Endothelial cell of umbilical vein (primary cell): ENCODE results near the gene FRMD5. TPM values are rescaled to one million over a fixed set of nuclear protein-coding genes. Genes with fewer than 3 reads are reported as not detected.
"Not testable (repeated sequence)": the region's sequence is repeated elsewhere in the genome, so short reads cannot be mapped to it uniquely, and the experiment has no call there.

Source experiments
- BruUV-seq: library from RNA; stranded (reverse); fragments of 400-500 nt; replicated peaks from 2 replicates; lab custom pipeline; 2021; lab: Mats Ljungman, UMichigan
- CTCF ChIA-PET: fragments of 300-600, 350-600 bp; sonication (Branson Sonifier 250); formaldehyde crosslinking; loops from one replicate; lab custom pipeline; 2021; ENCODE audit warnings: antibody characterized with exemption, inconsistent platforms; lab: Charles Lee
- POLR2A ChIA-PET: fragments of 300-600, 350-600 bp; sonication (Branson Sonifier 250); formaldehyde crosslinking; loops from one replicate; lab custom pipeline; 2021; ENCODE audit warnings: antibody characterized with exemption, inconsistent platforms; lab: Charles Lee
- DNase-seq: peaks from one replicate; pipeline ENCODE4 v3.0.0-alpha.2; 2011; ENCODE audit warnings: low read depth, low spot score
- FAIRE-seq: peaks from 2 replicates; lab custom pipeline; 2011; peaks lifted over from hg19 to GRCh38; lab: Jason Lieb, UNC
- H2AFZ ChIP-seq: 2 replicates; pipeline ENCODE4 v1.6.0; 2012; ENCODE audit warnings: low read depth, low read length, control low read depth, inconsistent platforms
- H3K27ac ChIP-seq: 2 replicates; pipeline ENCODE4 v1.5.1; 2011; ENCODE audit warnings: low read depth, mild to moderate bottlenecking, control low read depth, low read length, moderate library complexity; ENCODE audit not compliant: insufficient read depth
- H3K27me3 ChIP-seq, 2 experiments: 2 replicates each; pipeline versions ENCODE4 v1.6.0 to v1.6.1; 2011; ENCODE audit warnings: low read length in 2 of 2, mixed read lengths in 1 of 2; ENCODE audit not compliant: control insufficient read depth in 2 of 2, insufficient read depth in 2 of 2
- H3K36me3 ChIP-seq, 2 experiments: 2 replicates in 1 of 2; 3 replicates in 1 of 2; pipeline ENCODE4 v1.5.1; 2011; ENCODE audit warnings: low read length in 2 of 2, mild to moderate bottlenecking in 1 of 2, moderate library complexity in 1 of 2; ENCODE audit not compliant: control insufficient read depth in 2 of 2, insufficient read depth in 2 of 2; ENCODE audit errors: extremely low read depth in 1 of 2
- H3K4me1 ChIP-seq: 3 replicates; pipeline ENCODE4 v1.5.1; 2011; ENCODE audit warnings: mild to moderate bottlenecking, low read length; ENCODE audit not compliant: control insufficient read depth, insufficient read depth; ENCODE audit errors: extremely low read depth
- H3K4me2 ChIP-seq: 2 replicates; pipeline ENCODE4 v1.6.1; 2011; ENCODE audit warnings: low read length, control low read depth, mixed read lengths; ENCODE audit not compliant: insufficient read depth
- H3K4me3 ChIP-seq, 3 experiments: fragments of 200-600 bp in 1 of 3; sonication (generic), shearing (Covaris generic) in 1 of 3; replicated peaks in 1 of 3; 2 replicates each; pipeline ENCODE4 v1.5.1; 2011 to 2016; ENCODE audit warnings: control low read depth in 3 of 3, low read length in 3 of 3, mild to moderate bottlenecking in 2 of 3, inconsistent platforms in 1 of 3, low read depth in 1 of 3, moderate library complexity in 1 of 3; ENCODE audit not compliant: insufficient read depth in 1 of 3
- H3K79me2 ChIP-seq: 2 replicates; pipeline ENCODE4 v1.6.0; 2012; ENCODE audit warnings: low read length, inconsistent platforms; ENCODE audit not compliant: control insufficient read depth, insufficient read depth
- H3K9ac ChIP-seq: replicated peaks from 2 replicates; pipeline ENCODE3; 2011; ENCODE audit warnings: low read length, control low read depth; ENCODE audit not compliant: insufficient read depth; ENCODE audit errors: extremely low read depth
- H3K9me1 ChIP-seq: replicated peaks from 3 replicates; pipeline ENCODE4 v1.6.0; 2011; ENCODE audit warnings: mild to moderate bottlenecking, low read length; ENCODE audit not compliant: control insufficient read depth, insufficient read depth; ENCODE audit errors: extremely low read depth
- H3K9me3 ChIP-seq: replicated peaks from 2 replicates; pipeline ENCODE4 v1.5.1; 2012; ENCODE audit warnings: low read length, inconsistent platforms; ENCODE audit not compliant: control insufficient read depth, insufficient read depth
- H4K20me1 ChIP-seq: replicated peaks from 2 replicates; pipeline ENCODE3; 2011; ENCODE audit warnings: mild to moderate bottlenecking, low read length; ENCODE audit not compliant: control insufficient read depth, insufficient read depth; ENCODE audit errors: extremely low read depth
- CTCF ChIP-seq, 2 donors: IDR thresholded peaks; 1 replicate in 1 of 2; 2 replicates in 1 of 2; pipeline ENCODE4 v1.5.1; 2011; ENCODE audit warnings: low read length in 2 of 2, mild to moderate bottlenecking in 2 of 2, moderate library complexity in 2 of 2, control low read depth in 1 of 2, inconsistent platforms in 1 of 2, low read depth in 1 of 2; ENCODE audit not compliant: insufficient read depth in 1 of 2; ENCODE audit errors: extremely low read depth in 1 of 2
- EZH2 ChIP-seq: IDR thresholded peaks from 2 replicates; pipeline ENCODE4 v1.6.1; 2012; ENCODE audit warnings: borderline replicate concordance, low read depth, mild to moderate bottlenecking, moderate library complexity, low read length, inconsistent platforms; ENCODE audit not compliant: severe bottlenecking
- FOS ChIP-seq: IDR thresholded peaks from 2 replicates; pipeline ENCODE4 v1.6.1; 2011; ENCODE audit warnings: mild to moderate bottlenecking, low read length, moderate library complexity, borderline replicate concordance; ENCODE audit not compliant: insufficient read depth
- GATA2 ChIP-seq: IDR thresholded peaks from 2 replicates; pipeline ENCODE4 v1.7.0; 2011; ENCODE audit warnings: low read depth, mild to moderate bottlenecking, moderate library complexity, mixed read lengths, low read length; ENCODE audit not compliant: insufficient read length, insufficient read depth
- JUN ChIP-seq: IDR thresholded peaks from 2 replicates; pipeline ENCODE4 v1.6.1; 2011; ENCODE audit warnings: borderline replicate concordance, low read depth; ENCODE audit not compliant: insufficient read length, insufficient read depth
- MAX ChIP-seq: IDR thresholded peaks from 2 replicates; pipeline ENCODE4 v1.6.1; 2011; ENCODE audit not compliant: insufficient read depth, insufficient read length
- MYC ChIP-seq: IDR thresholded peaks from one replicate; pipeline ENCODE4 v1.6.1; 2011; ENCODE audit warnings: mild to moderate bottlenecking, low read depth, low read length
- POLR2A ChIP-seq: IDR thresholded peaks from 2 replicates; pipeline ENCODE4 v1.6.1; 2012; ENCODE audit warnings: low read depth, mild to moderate bottlenecking, control low read depth, low read length
- POLR2AphosphoS5 ChIP-seq: IDR thresholded peaks from 2 replicates; pipeline ENCODE4 v1.6.1; 2012; ENCODE audit warnings: low read depth, mild to moderate bottlenecking, control low read depth, low read length, moderate library complexity; ENCODE audit not compliant: insufficient read depth
- dilution Hi-C: fragments of 300-500 bp; cut with MboI; formaldehyde crosslinking; loops from one replicate; pipeline ENCODE4 v1.15.0; 2019; ENCODE audit warnings: low sequenced_read_pairs; ENCODE audit not compliant: extremely low pct_ligation_motif_present
- intact Hi-C: fragments of 100-400 bp; cut with micrococcal nuclease; formaldehyde crosslinking; loops from one replicate; pipeline ENCODE4 v1.10.0; 2022
- polyA plus RNA-seq, 4 experiments: library from polyadenylated mRNA; depleted of rRNA in 3 of 4; stranded (reverse) in 3 of 4; unstranded in 1 of 4; fragments of >200 nt; gene quantifications; 2 replicates each; pipeline versions ENCODE4 v1.2.1 to v1.2.3, GENCODE V29; 2011 to 2012; ENCODE audit warnings: missing spikeins in 1 of 4
- total RNA-seq: library from RNA; stranded (reverse); gene quantifications from 2 replicates; pipeline ENCODE4 v1.2.3, GENCODE V29; 2021

The FRMD5 gene
- total and polyA plus RNA-seq, 2 donors (not counting 3 experiments of a cell fraction or from before 2014, with no cell fraction given), result 16.7 to 20.2 TPM

GRCh38 chr15:43845421-43845820 is 349.6 kb downstream of the FRMD5 start:
- H3K27me3 ChIP-seq, result no peaks in the 10 kb centered on the region
- H3K9ac ChIP-seq, result no peak overlapping the region
- intact Hi-C loops, result no loop called here
- H3K27ac ChIP-seq, result no peak overlapping the region
- no peaks in the 10 kb centered on the region for H3K9me3 ChIP-seq
- FAIRE-seq (no peak), DNase-seq (no peak)
- H3K36me3 ChIP-seq, result peaks cover 0 to 11% of the 10 kb centered on the region in 2 experiments
- H3K4me1 ChIP-seq, result no peaks in the 10 kb centered on the region
- H3K4me3 ChIP-seq, result no peak overlapping the region
- no peak overlapping the region for H3K4me2 ChIP-seq
- H3K9me1 ChIP-seq, result no peaks in the 10 kb centered on the region
- BruUV-seq, result no TSS peak
- dilution Hi-C loops, result no loop called here
- CTCF ChIA-PET, result no interaction called here
- TF ChIP-seq CTCF (IDR thresholded peaks at IDR 0.05; ENCODE audit: extremely low read depth in 1 of 2, insufficient read depth in 1 of 2, low read depth in 1 of 2, low read length in 2 of 2), result no peak
- no peak for TF ChIP-seq POLR2AphosphoS5
- no peak for TF ChIP-seq GATA2
- no peak for TF ChIP-seq EZH2
- no peak for TF ChIP-seq JUN
- no peak for TF ChIP-seq MAX
- TF ChIP-seq MYC, result no peak
- no peak for TF ChIP-seq POLR2A
- no peak for TF ChIP-seq FOS
- no peaks in the 10 kb centered on the region for H3K79me2 ChIP-seq
- POLR2A ChIA-PET, result no interaction called here
- H2AFZ ChIP-seq, result no peak overlapping the region
- H4K20me1 ChIP-seq, result no peaks in the 10 kb centered on the region

- H3K9me3 ChIP-seq, dilution Hi-C loops, H3K4me2 ChIP-seq, H3K9me1 ChIP-seq, POLR2A ChIA-PET, intact Hi-C loops, DNase-seq, H3K4me1 ChIP-seq, H3K36me3 ChIP-seq, BruUV-seq, H3K27ac ChIP-seq, FAIRE-seq, H2AFZ ChIP-seq, H3K4me3 ChIP-seq, H4K20me1 ChIP-seq, H3K27me3 ChIP-seq: not testable (repeated sequence)
- CTCF ChIA-PET, result interaction anchor here (0.6 to 1.2 kb wide), 5 partner anchors 8 to 288 kb away, joined by 3 to 4 read pairs (median 3); no protein-coding TSS in a partner anchor
- H3K79me2 ChIP-seq, result peaks cover 35% of the 10 kb centered on the region
- peak overlapping the region; percentile 9 for H3K9ac ChIP-seq
Observed at GRCh38 chr15:43832485-43832884, 362.6 kb downstream of the FRMD5 start.

- H3K27ac ChIP-seq, H2AFZ ChIP-seq, H3K9me1 ChIP-seq, dilution Hi-C loops, H4K20me1 ChIP-seq, DNase-seq, H3K36me3 ChIP-seq, H3K9ac ChIP-seq, H3K4me2 ChIP-seq, BruUV-seq, H3K4me3 ChIP-seq, intact Hi-C loops, H3K27me3 ChIP-seq, H3K9me3 ChIP-seq, FAIRE-seq: not testable (repeated sequence)
- peaks cover 42% of the 10 kb centered on the region for H3K79me2 ChIP-seq
- peaks cover 12% of the 10 kb centered on the region for H3K4me1 ChIP-seq
- POLR2A ChIA-PET, result interaction anchor here (0.7 kb wide), 1 partner anchor 623 kb away, joined by 3 read pairs; no protein-coding TSS in a partner anchor
- CTCF ChIA-PET, result interaction anchor here (0.9 to 1.0 kb wide), 2 partner anchors 9 to 10 kb away, joined by 3 read pairs; no protein-coding TSS in a partner anchor
Observed at GRCh38 chr15:43831519-43832052, 363.5 kb downstream of the FRMD5 start.
